Heart right ventricle (tissue), 16 donors: Measurements from ENCODE around the gene TAGLN. TPM values are rescaled to one million over a fixed set of nuclear protein-coding genes. Genes with fewer than 3 reads are reported as not detected.

Experiments
- ATAC-seq, 8 donors: fragments of 200-7000 bp; cut with Tn5 transposase; one replicate each; pipeline ENCODE4 v1.9.1; 2020; ENCODE audit warnings: mild to moderate bottlenecking in 8 of 8, moderate library complexity in 8 of 8, moderate number of reproducible peaks in 1 of 8
- DNase-seq, 2 donors: peaks; one replicate each; pipeline ENCODE4 v3.0.0-alpha.2; 2020
- H3K27ac ChIP-seq, 10 donors: fragments of 200-600 bp; sonication (generic) in 2 of 10; one replicate each; pipeline versions ENCODE4 v1.5.0 to v1.8.0; 2020 to 2022; ENCODE audit warnings: mild to moderate bottlenecking in 3 of 10
- H3K27me3 ChIP-seq, 7 donors: fragments of 200-600 bp; one replicate each; pipeline ENCODE4 v1.8.0; 2021 to 2022; ENCODE audit warnings: mild to moderate bottlenecking in 2 of 7
- H3K36me3 ChIP-seq, 9 donors: fragments of 200-600 bp; sonication (generic) in 1 of 9; one replicate each; pipeline versions ENCODE4 v1.5.0 to v1.8.0; 2020 to 2022; ENCODE audit warnings: mild to moderate bottlenecking in 2 of 9
- H3K4me1 ChIP-seq, 9 donors: fragments of 200-600 bp; sonication (generic) in 1 of 9; one replicate each; pipeline versions ENCODE4 v1.5.0 to v1.8.0; 2020 to 2022; ENCODE audit warnings: mild to moderate bottlenecking in 4 of 9
- H3K4me3 ChIP-seq, 10 donors: fragments of 200-600 bp; sonication (generic) in 2 of 10; one replicate each; pipeline versions ENCODE4 v1.5.0 to v1.8.0; 2020 to 2022; ENCODE audit warnings: mild to moderate bottlenecking in 7 of 10, moderate library complexity in 2 of 10
- H3K9me3 ChIP-seq, 11 donors: fragments of 200-600 bp in 10 of 11; sonication (generic) in 2 of 11; one replicate each; pipeline versions ENCODE4 v1.5.0 to v1.8.0; 2013 to 2022; ENCODE audit warnings: mild to moderate bottlenecking in 2 of 11, control low read depth in 1 of 11, moderate library complexity in 1 of 11
- WGBS, 2 donors: extraction: QIAGEN DNeasy Blood & Tissue Kit; methylation state at CpG; one replicate each; pipeline ENCODE4 v1.1.7; 2013; ENCODE audit warnings: inconsistent platforms in 1 of 2; 5-methylcytosine and 5-hydroxymethylcytosine counted together
- intact Hi-C, 10 donors: fragments of 100-400 bp; cut with DNase I; formaldehyde crosslinking; loops; one replicate each; pipeline versions ENCODE4 v1.11.1 to v1.14.2; 2022
- polyA plus RNA-seq, 2 donors: library from polyadenylated mRNA; stranded (reverse); fragments of 200-250 nt; gene quantifications; one replicate each; pipeline ENCODE4 v1.2.3, GENCODE V29; 2013
- total RNA-seq, 10 donors: library from RNA; stranded (reverse); fragmentation: NEBNext Ultra II Directional in 3 of 10; extraction: Animal tissue kit (Norgen Biotek cat#: 25700) in 3 of 10; gene quantifications; one replicate each; pipeline versions ENCODE4 v1.2.1 to v1.2.4, GENCODE V29; 2021 to 2023
- TF ChIP-seq, protein P1 (sequence below), 9 donors: fragments of 200-600 bp; sonication (generic) in 2 of 9; IDR thresholded peaks; one replicate each; pipeline versions ENCODE4 v1.5.0 to v1.8.0; 2021 to 2022; ENCODE audit warnings: antibody characterized with exemption in 9 of 9, mild to moderate bottlenecking in 5 of 9, moderate library complexity in 1 of 9
- donor health status: Arrhythmogenic right ventricular cardiomyopathy.
- donor health status: ischemic (EF 13 %, LVEDD 7.1; RV severe dilation, severe dysfunction).
- donor health status: healthy with polysubstance abuse.
- donor health status: DM: no; HTN: yes; CAD: no.
- donor health status: DM: no; HTN: no; CAD: no.
- donor health status: ischemic (EF 25% LVEDD 6.9; RV normal size, moderate dysfunction).
- donor health status: ischemic (EF 25% LVEDD 5.7; RV mildly dilated, moderate dysfunction).
- donor health status: healthy.
- donor health status: DM: yes; HTN: yes; CAD: no.
- donor health status: Ischemic cardiomyopathy.
- donor health status: ischemic (EF 35%, LVEDD 5.7; RV mildly dilated, moderate dysfunction).
- donor health status: nonischemic (EF 11% LVEDD 7.7; RV severe dilation, severe dysfunction).
- donor health status: DM: yes; HTN: yes; CAD: no.
- donor health status: PGD.
- donor health status: ischemic (EF 29% LVEDD 5.4; RV normal size, mild dysfunction).
- donor health status: nonischemic (EF 23%, LVEDD 6.1; RV moderate dilation, normal function).

The TAGLN gene
- total and polyA plus RNA-seq, 12 donors, result 71.7 to 883 (median 108) TPM

DNA sequence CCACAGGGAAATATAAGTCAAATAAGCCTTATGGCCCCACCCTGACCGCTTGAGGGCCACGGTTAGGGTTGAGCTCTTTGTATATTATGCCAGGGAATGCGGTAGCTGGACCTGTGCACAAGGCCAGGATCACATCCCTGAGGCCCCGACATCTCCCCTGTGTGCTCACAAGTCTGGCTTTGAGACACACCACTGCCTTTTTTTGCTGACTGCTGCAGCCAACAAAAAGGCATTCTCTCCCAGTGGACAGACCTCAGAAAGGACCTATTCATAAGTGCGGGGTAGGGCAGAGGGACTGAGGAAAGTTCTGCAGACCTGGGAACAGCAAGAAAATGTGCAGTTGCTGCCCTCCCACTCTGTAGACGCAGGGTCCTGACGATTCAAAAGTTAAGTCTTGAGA is 24.1 kb upstream of the TAGLN start:
- ATAC-seq, result no peak
- WGBS, 2 donors, result 56 to 60% methylated on average over 7 of the region's 7 CpGs
- no peak for DNase-seq
- Histone ChIP-seq H3K27me3 (no peaks in the 10 kb centered on the region), H3K36me3 (peaks cover 0 to 19% (median 0%) of the 10 kb centered on the region in 9 donors), H3K9me3 (no peaks in the 10 kb centered on the region), H3K27ac (peak overlapping the region in 3 of 10 donors; percentile 1 to 25 (median 16)), H3K4me3 (no peak overlapping the region), H3K4me1 (peaks cover 11 to 57% (median 43%) of the 10 kb centered on the region in 9 donors)
- TF ChIP-seq, protein P1, sequence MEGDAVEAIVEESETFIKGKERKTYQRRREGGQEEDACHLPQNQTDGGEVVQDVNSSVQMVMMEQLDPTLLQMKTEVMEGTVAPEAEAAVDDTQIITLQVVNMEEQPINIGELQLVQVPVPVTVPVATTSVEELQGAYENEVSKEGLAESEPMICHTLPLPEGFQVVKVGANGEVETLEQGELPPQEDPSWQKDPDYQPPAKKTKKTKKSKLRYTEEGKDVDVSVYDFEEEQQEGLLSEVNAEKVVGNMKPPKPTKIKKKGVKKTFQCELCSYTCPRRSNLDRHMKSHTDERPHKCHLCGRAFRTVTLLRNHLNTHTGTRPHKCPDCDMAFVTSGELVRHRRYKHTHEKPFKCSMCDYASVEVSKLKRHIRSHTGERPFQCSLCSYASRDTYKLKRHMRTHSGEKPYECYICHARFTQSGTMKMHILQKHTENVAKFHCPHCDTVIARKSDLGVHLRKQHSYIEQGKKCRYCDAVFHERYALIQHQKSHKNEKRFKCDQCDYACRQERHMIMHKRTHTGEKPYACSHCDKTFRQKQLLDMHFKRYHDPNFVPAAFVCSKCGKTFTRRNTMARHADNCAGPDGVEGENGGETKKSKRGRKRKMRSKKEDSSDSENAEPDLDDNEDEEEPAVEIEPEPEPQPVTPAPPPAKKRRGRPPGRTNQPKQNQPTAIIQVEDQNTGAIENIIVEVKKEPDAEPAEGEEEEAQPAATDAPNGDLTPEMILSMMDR (IDR thresholded peaks at IDR 0.05), result no peak
- intact Hi-C loops, result loop anchor here in 3 of 10 donors (5.0 kb wide), 3 partner anchors 33 to 47 kb away; partner anchors contain the start of gene PAFAH1B2 (in 1 of the 3)

DNA sequence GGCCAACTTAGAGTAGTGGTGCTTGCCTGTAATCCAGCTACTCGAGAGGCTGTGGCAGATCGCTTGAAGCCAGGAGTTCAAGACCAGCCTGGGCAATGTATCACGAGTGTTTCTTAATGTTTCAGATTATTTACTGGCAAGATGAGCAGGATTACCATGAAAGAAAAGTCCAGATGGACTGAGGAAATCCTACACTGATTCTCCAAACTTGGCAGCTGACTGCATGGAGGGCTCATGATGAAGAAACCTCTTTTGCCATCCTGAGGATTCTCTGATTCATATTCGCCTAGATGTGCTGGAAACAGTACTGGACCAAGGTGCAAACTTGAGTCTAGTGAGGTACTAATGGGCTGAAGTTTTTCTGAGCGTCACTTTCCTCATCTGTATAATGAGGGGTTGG is 23.4 kb upstream of the TAGLN start:
- Histone ChIP-seq H3K4me1 (peaks cover 16 to 58% (median 47%) of the 10 kb centered on the region in 9 donors), H3K9me3 (no peaks in the 10 kb centered on the region), H3K27me3 (no peaks in the 10 kb centered on the region), H3K4me3 (no peak overlapping the region), H3K27ac (peak overlapping the region in 1 of 10 donors; percentile 1), H3K36me3 (peaks cover 0 to 12% (median 0%) of the 10 kb centered on the region in 9 donors)
- WGBS, 2 donors, result 86 to 88% methylated on average over 5 of the region's 5 CpGs
- DNase-seq (no peak), ATAC-seq (no peak)
- intact Hi-C loops, result loop anchor here in 3 of 10 donors (5.0 kb wide), 3 partner anchors 33 to 47 kb away; partner anchors contain the start of gene PAFAH1B2 (in 1 of the 3)
- TF ChIP-seq, protein P1 (IDR thresholded peaks at IDR 0.05), result no peak

DNA sequence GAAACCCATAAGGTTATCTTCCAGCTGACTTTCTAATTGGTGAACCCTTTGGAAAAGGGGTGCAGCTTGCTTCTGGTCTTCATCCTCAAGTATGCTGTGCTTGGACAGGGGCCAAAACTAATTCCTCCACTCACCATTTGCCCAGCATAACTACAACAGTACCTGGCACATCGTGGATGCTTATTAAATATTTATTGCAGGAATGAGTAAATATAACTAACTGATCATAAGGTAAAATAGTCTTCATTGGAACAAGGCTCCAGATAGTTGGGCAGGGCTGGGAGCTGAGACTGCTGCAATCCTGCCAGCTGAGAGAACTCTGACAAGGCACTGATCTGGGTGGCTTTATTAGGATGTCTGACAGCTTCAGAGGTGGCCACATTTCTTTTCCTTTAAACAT is 23.0 kb upstream of the TAGLN start:
- WGBS, 2 donors, result 68 to 81% methylated on average over 1 of the region's 1 CpG
- Histone ChIP-seq H3K27me3 (no peaks in the 10 kb centered on the region), H3K27ac (no peak overlapping the region), H3K9me3 (no peaks in the 10 kb centered on the region), H3K36me3 (peaks cover 0 to 9% (median 0%) of the 10 kb centered on the region in 9 donors), H3K4me1 (peaks cover 19 to 58% (median 51%) of the 10 kb centered on the region in 9 donors), H3K4me3 (no peak overlapping the region)
- TF ChIP-seq, protein P1 (IDR thresholded peaks at IDR 0.05), result no peak
- intact Hi-C loops, result loop anchor here in 3 of 10 donors (5.0 kb wide), 3 partner anchors 34 to 46 kb away; partner anchors contain the start of gene PAFAH1B2 (in 1 of the 3)
- ATAC-seq (no peak), DNase-seq (no peak)

DNA sequence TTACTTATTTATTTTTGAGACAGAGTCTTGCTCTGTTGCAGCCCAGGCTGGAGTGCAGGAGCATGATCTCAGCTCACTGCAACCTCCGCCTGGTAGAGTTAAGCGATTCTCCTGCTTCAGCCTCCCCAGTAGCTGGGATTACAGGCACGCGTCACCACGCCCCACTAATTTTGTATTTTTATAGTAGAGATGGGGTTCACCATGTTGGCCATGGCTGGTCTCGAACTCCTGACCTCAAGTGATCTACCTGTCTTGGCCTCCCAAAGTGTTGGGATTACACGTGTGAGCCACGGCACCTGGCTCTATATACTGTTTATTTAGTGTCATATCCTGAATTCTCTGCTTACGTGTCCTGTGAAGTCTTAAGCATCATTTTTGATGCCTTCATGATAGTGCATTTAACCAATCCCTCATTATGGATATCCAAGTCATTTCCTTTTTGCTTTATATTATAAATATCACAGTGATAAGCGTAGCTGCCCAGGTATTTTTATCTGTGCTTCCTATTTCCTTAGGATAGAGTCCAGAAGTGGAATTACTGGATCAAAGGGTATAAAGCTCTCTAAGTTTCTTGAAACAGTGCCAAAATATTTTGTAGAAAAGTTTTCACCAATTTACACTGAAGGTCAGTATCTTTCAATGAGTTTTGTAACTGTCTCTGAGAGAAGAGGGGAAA is 21.5 kb upstream of the TAGLN start:
- Histone ChIP-seq H3K36me3 (peaks cover 0 to 13% (median 9%) of the 10 kb centered on the region in 9 donors), H3K9me3 (no peaks in the 10 kb centered on the region), H3K4me3 (peak overlapping the region in 8 of 10 donors; percentile 80 to 100 (median 89)), H3K4me1 (peaks cover 19 to 49% (median 39%) of the 10 kb centered on the region in 9 donors), H3K27ac (peak overlapping the region in 7 of 10 donors; percentile 93 to 98 (median 97)), H3K27me3 (no peaks in the 10 kb centered on the region)
- no peak for ATAC-seq
- TF ChIP-seq, protein P1 (IDR thresholded peaks at IDR 0.05), result no peak
- 79 to 86% methylated on average over 10 of the region's 10 CpGs for WGBS, 2 donors
- no peak for DNase-seq
- intact Hi-C loops, result loop anchor here in 4 of 10 donors (2.0 to 5.0 kb wide), 5 partner anchors 29 to 45 kb away; partner anchors contain the start of gene PAFAH1B2 (in 1 of the 4)
